WTC11 (cell line): ENCODE data around the gene TTC39C. TPM values are rescaled to one million over a fixed set of nuclear protein-coding genes. Genes with fewer than 3 reads are reported as not detected.

Experiments
- ATAC-seq: fragments of 200-7000 bp; cut with Tn5 transposase; 2 replicates; pipeline ENCODE4 v1.10.0; 2021; ENCODE audit warnings: mild to moderate bottlenecking, moderate library complexity
- CTCF ChIA-PET: fragments of 300-600 bp; sonication (Branson Sonifier 250); formaldehyde crosslinking; loops from one replicate; lab custom pipeline; 2021; ENCODE audit warnings: antibody characterized with exemption; lab: Charles Lee
- POLR2A ChIA-PET: fragments of 350-600 bp; sonication (Branson Sonifier 250); formaldehyde crosslinking; loops from one replicate; lab custom pipeline; 2021; ENCODE audit warnings: antibody characterized with exemption; lab: Charles Lee
- DNase-seq: peaks from one replicate; pipeline ENCODE4 v3.0.0; 2021; ENCODE audit warnings: low spot score
- H3K27ac Mint-ChIP-seq: 2 replicates; pipeline ENCODE4 v1.8.0; 2021; ENCODE audit warnings: mixed read lengths
- H3K27me3 Mint-ChIP-seq: 2 replicates; pipeline ENCODE4 v1.8.0; 2021; ENCODE audit warnings: low read depth, mild to moderate bottlenecking, moderate library complexity, mixed read lengths
- H3K36me3 Mint-ChIP-seq: 2 replicates; pipeline ENCODE4 v1.8.0; 2021; ENCODE audit warnings: mixed read lengths
- H3K4me1 Mint-ChIP-seq: 2 replicates; pipeline ENCODE4 v1.8.0; 2022; ENCODE audit warnings: mixed read lengths
- H3K4me3 Mint-ChIP-seq: 2 replicates; pipeline ENCODE4 v1.8.0; 2021; ENCODE audit warnings: mild to moderate bottlenecking, moderate library complexity, mixed read lengths
- H3K9me3 Mint-ChIP-seq: 2 replicates; pipeline ENCODE4 v1.8.0; 2021; ENCODE audit warnings: mixed read lengths
- ATF1 ChIP-seq: sonication (generic); formaldehyde crosslinking; IDR thresholded peaks from 2 replicates; pipeline ENCODE4 v1.8.1; 2023; ENCODE audit warnings: mild to moderate bottlenecking, moderate library complexity, missing genetic modification reagents
- CREM ChIP-seq: sonication (generic); formaldehyde crosslinking; IDR thresholded peaks from 2 replicates; pipeline ENCODE4 v1.8.1; 2022; ENCODE audit warnings: mild to moderate bottlenecking, missing genetic modification reagents, moderate library complexity
- E2F1 ChIP-seq: sonication (generic); formaldehyde crosslinking; IDR thresholded peaks from 2 replicates; pipeline ENCODE4 v1.8.0; 2022; ENCODE audit warnings: mild to moderate bottlenecking, missing genetic modification reagents
- GRHL2 ChIP-seq: fragments of 250-450 bp; sonication (Bioruptor Pico); IDR thresholded peaks from 2 replicates; pipeline ENCODE4 v1.8.0; 2022; ENCODE audit warnings: mild to moderate bottlenecking, moderate library complexity; ENCODE audit not compliant: insufficient replicate concordance, severe bottlenecking
- NR3C1 ChIP-seq: sonication (generic); formaldehyde crosslinking; conservative IDR thresholded peaks from 2 replicates; pipeline ENCODE4 v1.8.1; 2023; ENCODE audit warnings: low read depth, mild to moderate bottlenecking, missing genetic modification reagents
- RELA ChIP-seq: sonication (generic); formaldehyde crosslinking; IDR thresholded peaks from 2 replicates; pipeline ENCODE4 v1.8.1; 2022; ENCODE audit warnings: missing genetic modification reagents, mild to moderate bottlenecking, borderline replicate concordance
- SMAD3 ChIP-seq: sonication (generic); formaldehyde crosslinking; IDR thresholded peaks from 2 replicates; pipeline ENCODE4 v1.8.0; 2022; ENCODE audit warnings: missing genetic modification reagents, mild to moderate bottlenecking, borderline replicate concordance
- ZNF138 ChIP-seq: sonication (generic); formaldehyde crosslinking; conservative IDR thresholded peaks from 2 replicates; pipeline ENCODE4 v1.8.1; 2022; ENCODE audit warnings: mild to moderate bottlenecking, moderate library complexity, missing genetic modification reagents
- ZNF219 ChIP-seq: sonication (generic); formaldehyde crosslinking; IDR thresholded peaks from 2 replicates; pipeline ENCODE4 v1.8.0; 2023; ENCODE audit warnings: missing genetic modification reagents, mild to moderate bottlenecking, borderline replicate concordance
- total RNA-seq: library from RNA; stranded (reverse); gene quantifications from 3 replicates; pipeline ENCODE4 v1.2.3, GENCODE V29; 2021
- TF ChIP-seq, protein P1 (sequence below): fragments of 250-450 bp; sonication (Bioruptor Pico); IDR thresholded peaks from 2 replicates; pipeline ENCODE4 v1.8.0; 2021; ENCODE audit warnings: mild to moderate bottlenecking
- TF ChIP-seq, protein P2 (sequence below): fragments of 250-450 bp; sonication (Bioruptor Pico); IDR thresholded peaks from 2 replicates; pipeline ENCODE4 v1.9.0; 2021; ENCODE audit warnings: moderate library complexity, mild to moderate bottlenecking, inconsistent platforms, borderline replicate concordance
- TF ChIP-seq, protein P3 (sequence below): sonication (generic); formaldehyde crosslinking; IDR thresholded peaks from 2 replicates; pipeline ENCODE4 v1.8.0; 2023; ENCODE audit warnings: mild to moderate bottlenecking, missing genetic modification reagents
- TF ChIP-seq, protein P4 (sequence below): fragments of 250-450 bp; sonication (Bioruptor Pico); IDR thresholded peaks from 2 replicates; pipeline ENCODE4 v1.9.0; 2021; ENCODE audit warnings: mild to moderate bottlenecking
- TF ChIP-seq, protein P5 (sequence below): sonication (generic); formaldehyde crosslinking; IDR thresholded peaks from 2 replicates; pipeline ENCODE4 v1.8.1; 2023; ENCODE audit warnings: mild to moderate bottlenecking, missing genetic modification reagents, borderline replicate concordance
- TF ChIP-seq, protein P6 (sequence below): sonication (generic); formaldehyde crosslinking; IDR thresholded peaks from 2 replicates; pipeline ENCODE4 v1.8.1; 2022; ENCODE audit warnings: mild to moderate bottlenecking, moderate library complexity, missing genetic modification reagents

TTC39C gene
- total RNA-seq, 1 experiment from 2014 or later = 57.3 TPM

- ATAC-seq (no peak), DNase-seq (no peak)
- Mint-ChIP-seq H3K36me3 (peaks cover 29% of the 10 kb centered on the region), H3K27ac (no peak overlapping the region), H3K4me1 (no peaks in the 10 kb centered on the region), H3K9me3 (no peaks in the 10 kb centered on the region), H3K27me3 (no peaks in the 10 kb centered on the region), H3K4me3 (no peak overlapping the region)
- ChIA-PET POLR2A (no interaction called here), CTCF (no interaction called here)
- TF ChIP-seq, protein P1, sequence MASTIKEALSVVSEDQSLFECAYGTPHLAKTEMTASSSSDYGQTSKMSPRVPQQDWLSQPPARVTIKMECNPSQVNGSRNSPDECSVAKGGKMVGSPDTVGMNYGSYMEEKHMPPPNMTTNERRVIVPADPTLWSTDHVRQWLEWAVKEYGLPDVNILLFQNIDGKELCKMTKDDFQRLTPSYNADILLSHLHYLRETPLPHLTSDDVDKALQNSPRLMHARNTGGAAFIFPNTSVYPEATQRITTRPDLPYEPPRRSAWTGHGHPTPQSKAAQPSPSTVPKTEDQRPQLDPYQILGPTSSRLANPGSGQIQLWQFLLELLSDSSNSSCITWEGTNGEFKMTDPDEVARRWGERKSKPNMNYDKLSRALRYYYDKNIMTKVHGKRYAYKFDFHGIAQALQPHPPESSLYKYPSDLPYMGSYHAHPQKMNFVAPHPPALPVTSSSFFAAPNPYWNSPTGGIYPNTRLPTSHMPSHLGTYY (CRISPR knock-in tag) = no peak
- no peak for TF ChIP-seq NR3C1
- TF ChIP-seq GRHL2 = no peak
- no peak for TF ChIP-seq CREM (CRISPR knock-in tag)
- TF ChIP-seq, protein P2, sequence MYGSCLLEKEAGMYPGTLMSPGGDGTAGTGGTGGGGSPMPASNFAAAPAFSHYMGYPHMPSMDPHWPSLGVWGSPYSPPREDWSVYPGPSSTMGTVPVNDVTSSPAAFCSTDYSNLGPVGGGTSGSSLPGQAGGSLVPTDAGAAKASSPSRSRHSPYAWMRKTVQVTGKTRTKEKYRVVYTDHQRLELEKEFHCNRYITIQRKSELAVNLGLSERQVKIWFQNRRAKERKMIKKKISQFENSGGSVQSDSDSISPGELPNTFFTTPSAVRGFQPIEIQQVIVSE (CRISPR knock-in tag) = no peak
- no peak for TF ChIP-seq ATF1 (CRISPR knock-in tag)
- TF ChIP-seq, protein P3, sequence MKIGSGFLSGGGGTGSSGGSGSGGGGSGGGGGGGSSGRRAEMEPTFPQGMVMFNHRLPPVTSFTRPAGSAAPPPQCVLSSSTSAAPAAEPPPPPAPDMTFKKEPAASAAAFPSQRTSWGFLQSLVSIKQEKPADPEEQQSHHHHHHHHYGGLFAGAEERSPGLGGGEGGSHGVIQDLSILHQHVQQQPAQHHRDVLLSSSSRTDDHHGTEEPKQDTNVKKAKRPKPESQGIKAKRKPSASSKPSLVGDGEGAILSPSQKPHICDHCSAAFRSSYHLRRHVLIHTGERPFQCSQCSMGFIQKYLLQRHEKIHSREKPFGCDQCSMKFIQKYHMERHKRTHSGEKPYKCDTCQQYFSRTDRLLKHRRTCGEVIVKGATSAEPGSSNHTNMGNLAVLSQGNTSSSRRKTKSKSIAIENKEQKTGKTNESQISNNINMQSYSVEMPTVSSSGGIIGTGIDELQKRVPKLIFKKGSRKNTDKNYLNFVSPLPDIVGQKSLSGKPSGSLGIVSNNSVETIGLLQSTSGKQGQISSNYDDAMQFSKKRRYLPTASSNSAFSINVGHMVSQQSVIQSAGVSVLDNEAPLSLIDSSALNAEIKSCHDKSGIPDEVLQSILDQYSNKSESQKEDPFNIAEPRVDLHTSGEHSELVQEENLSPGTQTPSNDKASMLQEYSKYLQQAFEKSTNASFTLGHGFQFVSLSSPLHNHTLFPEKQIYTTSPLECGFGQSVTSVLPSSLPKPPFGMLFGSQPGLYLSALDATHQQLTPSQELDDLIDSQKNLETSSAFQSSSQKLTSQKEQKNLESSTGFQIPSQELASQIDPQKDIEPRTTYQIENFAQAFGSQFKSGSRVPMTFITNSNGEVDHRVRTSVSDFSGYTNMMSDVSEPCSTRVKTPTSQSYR (CRISPR knock-in tag) = no peak
- TF ChIP-seq ZNF219 = no peak
- no peak for TF ChIP-seq E2F1
- no peak for TF ChIP-seq SMAD3 (CRISPR knock-in tag)
- TF ChIP-seq, protein P4, sequence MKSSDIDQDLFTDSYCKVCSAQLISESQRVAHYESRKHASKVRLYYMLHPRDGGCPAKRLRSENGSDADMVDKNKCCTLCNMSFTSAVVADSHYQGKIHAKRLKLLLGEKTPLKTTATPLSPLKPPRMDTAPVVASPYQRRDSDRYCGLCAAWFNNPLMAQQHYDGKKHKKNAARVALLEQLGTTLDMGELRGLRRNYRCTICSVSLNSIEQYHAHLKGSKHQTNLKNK (CRISPR knock-in tag) = no peak
- TF ChIP-seq ZNF138 (CRISPR knock-in tag) = no peak
- TF ChIP-seq, protein P5, sequence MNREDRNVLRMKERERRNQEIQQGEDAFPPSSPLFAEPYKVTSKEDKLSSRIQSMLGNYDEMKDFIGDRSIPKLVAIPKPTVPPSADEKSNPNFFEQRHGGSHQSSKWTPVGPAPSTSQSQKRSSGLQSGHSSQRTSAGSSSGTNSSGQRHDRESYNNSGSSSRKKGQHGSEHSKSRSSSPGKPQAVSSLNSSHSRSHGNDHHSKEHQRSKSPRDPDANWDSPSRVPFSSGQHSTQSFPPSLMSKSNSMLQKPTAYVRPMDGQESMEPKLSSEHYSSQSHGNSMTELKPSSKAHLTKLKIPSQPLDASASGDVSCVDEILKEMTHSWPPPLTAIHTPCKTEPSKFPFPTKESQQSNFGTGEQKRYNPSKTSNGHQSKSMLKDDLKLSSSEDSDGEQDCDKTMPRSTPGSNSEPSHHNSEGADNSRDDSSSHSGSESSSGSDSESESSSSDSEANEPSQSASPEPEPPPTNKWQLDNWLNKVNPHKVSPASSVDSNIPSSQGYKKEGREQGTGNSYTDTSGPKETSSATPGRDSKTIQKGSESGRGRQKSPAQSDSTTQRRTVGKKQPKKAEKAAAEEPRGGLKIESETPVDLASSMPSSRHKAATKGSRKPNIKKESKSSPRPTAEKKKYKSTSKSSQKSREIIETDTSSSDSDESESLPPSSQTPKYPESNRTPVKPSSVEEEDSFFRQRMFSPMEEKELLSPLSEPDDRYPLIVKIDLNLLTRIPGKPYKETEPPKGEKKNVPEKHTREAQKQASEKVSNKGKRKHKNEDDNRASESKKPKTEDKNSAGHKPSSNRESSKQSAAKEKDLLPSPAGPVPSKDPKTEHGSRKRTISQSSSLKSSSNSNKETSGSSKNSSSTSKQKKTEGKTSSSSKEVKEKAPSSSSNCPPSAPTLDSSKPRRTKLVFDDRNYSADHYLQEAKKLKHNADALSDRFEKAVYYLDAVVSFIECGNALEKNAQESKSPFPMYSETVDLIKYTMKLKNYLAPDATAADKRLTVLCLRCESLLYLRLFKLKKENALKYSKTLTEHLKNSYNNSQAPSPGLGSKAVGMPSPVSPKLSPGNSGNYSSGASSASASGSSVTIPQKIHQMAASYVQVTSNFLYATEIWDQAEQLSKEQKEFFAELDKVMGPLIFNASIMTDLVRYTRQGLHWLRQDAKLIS (CRISPR knock-in tag) = no peak
- TF ChIP-seq RELA = no peak
- TF ChIP-seq, protein P6, sequence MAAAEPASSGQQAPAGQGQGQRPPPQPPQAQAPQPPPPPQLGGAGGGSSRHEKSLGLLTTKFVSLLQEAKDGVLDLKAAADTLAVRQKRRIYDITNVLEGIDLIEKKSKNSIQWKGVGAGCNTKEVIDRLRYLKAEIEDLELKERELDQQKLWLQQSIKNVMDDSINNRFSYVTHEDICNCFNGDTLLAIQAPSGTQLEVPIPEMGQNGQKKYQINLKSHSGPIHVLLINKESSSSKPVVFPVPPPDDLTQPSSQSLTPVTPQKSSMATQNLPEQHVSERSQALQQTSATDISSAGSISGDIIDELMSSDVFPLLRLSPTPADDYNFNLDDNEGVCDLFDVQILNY (CRISPR knock-in tag) = no peak
Measured at GRCh38 chr18:24130494-24130893, 115.9 kb downstream of the TTC39C start.
